Mucosa of descending colon (tissue), 3 donors: Measurements from ENCODE around the gene OR5F1. TPM values are rescaled to one million over a fixed set of nuclear protein-coding genes. Genes with fewer than 3 reads are reported as not detected.

ENCODE experiments used
- ATAC-seq: fragments of 200-7000 bp; cut with Tn5 transposase; one replicate; pipeline ENCODE4 v1.9.1; 2020; ENCODE audit warnings: mild to moderate bottlenecking, moderate library complexity
- DNase-seq, 3 donors: peaks; one replicate each; pipeline ENCODE4 v3.0.0-alpha.2; 2020
- H3K36me3 ChIP-seq: fragments of 200-600 bp; one replicate; pipeline ENCODE4 v1.8.0; 2021; ENCODE audit warnings: low read depth, mild to moderate bottlenecking
- H3K4me1 ChIP-seq: fragments of 200-600 bp; one replicate; pipeline ENCODE4 v1.8.0; 2021; ENCODE audit warnings: low read depth, mild to moderate bottlenecking
- H3K4me3 ChIP-seq: fragments of 200-600 bp; one replicate; pipeline ENCODE4 v1.8.0; 2021; ENCODE audit warnings: mild to moderate bottlenecking
- H3K9me3 ChIP-seq: fragments of 200-600 bp; one replicate; pipeline ENCODE4 v1.8.0; 2021; ENCODE audit warnings: mild to moderate bottlenecking
- CTCF ChIP-seq: fragments of 200-600 bp; IDR thresholded peaks from one replicate; pipeline ENCODE4 v1.8.0; 2022; ENCODE audit warnings: antibody characterized with exemption, mild to moderate bottlenecking
- intact Hi-C, 2 donors: fragments of 100-400 bp; cut with DNase I in 1 of 2; cut with micrococcal nuclease in 1 of 2; formaldehyde crosslinking; loops; one replicate each; pipeline versions ENCODE4 v1.11.0 to v1.11.1; 2022; cut with DNase I, micrococcal nuclease
- total RNA-seq, 3 donors: library from RNA; stranded (reverse); fragmentation: NEBNext Ultra II Directional in 2 of 3; extraction: Animal tissue kit (Norgen Biotek cat#: 25700) in 2 of 3; gene quantifications; one replicate each; pipeline versions ENCODE4 v1.2.1 to v1.2.4, GENCODE V29; 2021 to 2023
- donor health status: DM: no; HTN: no; CAD: no; lungs with moderate emphysema.
- donor health status: DM: no; HTN: no; CAD: no.
- donor health status: DM: no; HTN: yes; CAD: no.

The OR5F1 gene
- total RNA-seq, 3 donors from 2014 or later = not detected

GRCh38 chr11:55969845-55970244, 24.6 kb downstream of the OR5F1 start, which contains the start of gene OR10AG1:
Gene OR10AG1 (minus strand): TSS chr11:55969945. CDS start chr11:55969907, 38 bp downstream.
- intact Hi-C loops = no loop called here
- Histone ChIP-seq H3K36me3 (no peaks in the 10 kb centered on the region), H3K9me3 (no peaks in the 10 kb centered on the region), H3K4me1 (no peaks in the 10 kb centered on the region), H3K4me3 (no peak within 1 kb of the TSS)
- no peak for ATAC-seq
- TF ChIP-seq CTCF = no peak
- no peak for DNase-seq

- no peaks in the 10 kb centered on the region for H3K36me3 ChIP-seq
- no peaks in the 10 kb centered on the region for H3K4me1 ChIP-seq
- intact Hi-C loops = no loop called here
- no peak for TF ChIP-seq CTCF
- DNase-seq = no peak
- no peak overlapping the region for H3K4me3 ChIP-seq
- H3K9me3 ChIP-seq = no peaks in the 10 kb centered on the region
- no peak for ATAC-seq
These were observed 26.5 kb downstream of the OR5F1 start for GRCh38 chr11:55967914-55968313.

- intact Hi-C loops = no loop called here
- DNase-seq = no peak
- ATAC-seq = no peak
These were observed 28.0 kb downstream of the OR5F1 start for GRCh38 chr11:55966391-55966790.

GRCh38 chr11:55956521-55956920, 37.9 kb downstream of the OR5F1 start:
- H3K4me1 ChIP-seq = no peaks in the 10 kb centered on the region
- no peaks in the 10 kb centered on the region for H3K36me3 ChIP-seq
- ATAC-seq (no peak), DNase-seq (no peak)
- no peak for TF ChIP-seq CTCF
- no peak overlapping the region for H3K4me3 ChIP-seq
- intact Hi-C loops = loop anchor here in 1 of 2 donors (10.0 kb wide), 1 partner anchor 52 kb away; no protein-coding TSS in a partner anchor
- H3K9me3 ChIP-seq = no peaks in the 10 kb centered on the region

More at GRCh38 chr11:55966391-55966790, 28.0 kb downstream of the OR5F1 start:
- H3K4me1 ChIP-seq = no peaks in the 10 kb centered on the region
- no peak overlapping the region for H3K4me3 ChIP-seq
- no peaks in the 10 kb centered on the region for H3K9me3 ChIP-seq
- TF ChIP-seq CTCF = no peak
- H3K36me3 ChIP-seq = no peaks in the 10 kb centered on the region

- TF ChIP-seq CTCF = no peak
- Histone ChIP-seq H3K4me3 (no peak overlapping the region), H3K9me3 (no peaks in the 10 kb centered on the region), H3K36me3 (no peaks in the 10 kb centered on the region), H3K4me1 (no peaks in the 10 kb centered on the region)
- intact Hi-C loops = no loop called here
- no peak for DNase-seq
- ATAC-seq = no peak
These were observed 45.1 kb downstream of the OR5F1 start for GRCh38 chr11:55949330-55949729.

Other genes starting within 250 kb of the OR5F1 start
- not detected for gene OR5D13, start 221.2 kb downstream of the OR5F1 start, total RNA-seq
- gene OR5D14, start 199.1 kb downstream of the OR5F1 start, total RNA-seq = not detected
- gene OR5L1, start 183.3 kb downstream of the OR5F1 start, total RNA-seq = not detected
- not detected for gene OR5D18, start 175.0 kb downstream of the OR5F1 start, total RNA-seq
- not detected for gene OR5L2, start 167.4 kb downstream of the OR5F1 start, total RNA-seq
- gene OR5D16, start 155.9 kb downstream of the OR5F1 start, total RNA-seq = not detected
- not detected for gene TRIM51, start 111.3 kb downstream of the OR5F1 start, total RNA-seq
- gene OR5W2, start 80.0 kb downstream of the OR5F1 start, total RNA-seq = not detected
- gene OR5I1, start 58.2 kb downstream of the OR5F1 start, total RNA-seq = not detected
- gene OR10AG1, start 24.7 kb downstream of the OR5F1 start, total RNA-seq = not detected
- gene OR5AS1, start 33.0 kb upstream of the OR5F1 start, total RNA-seq = not detected
- not detected for gene OR8I2, start 98.7 kb upstream of the OR5F1 start, total RNA-seq
- not detected for gene OR8H2, start 109.1 kb upstream of the OR5F1 start, total RNA-seq
- gene OR8H3, start 127.7 kb upstream of the OR5F1 start, total RNA-seq = not detected
- not detected for gene OR8J3, start 145.6 kb upstream of the OR5F1 start, total RNA-seq
- not detected for gene OR8K5, start 165.7 kb upstream of the OR5F1 start, total RNA-seq
- not detected for gene OR5J2, start 182.0 kb upstream of the OR5F1 start, total RNA-seq
- not detected for gene OR5T2, start 239.6 kb upstream of the OR5F1 start, total RNA-seq